Measurements from ENCODE around the gene PRKAA2.

Gene PRKAA2

DNA sequence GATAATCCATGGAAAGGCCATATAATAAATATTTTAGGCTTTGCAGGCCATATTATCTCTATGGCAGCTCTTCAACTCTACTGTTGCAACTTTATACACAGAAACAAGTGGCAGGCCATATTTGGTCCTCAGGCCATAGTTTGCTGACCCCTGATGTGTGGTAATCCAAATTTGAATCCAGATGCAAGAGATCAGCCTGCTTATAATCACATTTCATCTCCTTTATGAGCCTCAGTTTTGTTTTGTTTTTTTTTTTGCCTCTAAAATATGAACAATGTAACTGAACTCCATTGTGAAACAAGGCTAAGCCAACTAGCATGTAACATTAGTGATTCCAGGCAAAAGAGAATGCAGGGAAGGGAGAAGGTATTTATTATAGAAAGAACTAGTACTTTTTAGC, 81.6 kb downstream of the PRKAA2 start:
- no peak for DNase-seq

DNA sequence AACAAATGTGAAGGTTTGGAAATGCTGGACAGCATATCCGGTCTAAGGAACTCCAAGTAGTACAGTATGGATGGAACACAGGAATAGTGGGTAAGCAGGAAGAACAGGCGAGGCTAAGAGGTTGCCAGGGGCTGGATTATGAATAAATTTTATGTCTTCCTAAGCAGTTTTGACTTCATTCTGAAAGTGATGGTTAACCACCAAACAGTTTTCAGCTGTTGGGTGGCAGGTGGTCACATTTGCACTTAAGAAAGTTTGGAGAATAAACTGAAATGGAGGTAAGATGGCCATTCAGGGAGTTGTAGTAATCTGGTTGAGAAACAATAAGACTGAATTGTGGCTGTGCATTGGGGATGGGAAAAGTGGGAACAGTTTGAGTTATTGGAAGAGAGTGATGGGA, 83.8 kb downstream of the PRKAA2 start:
- DNase-seq: no peak

DNA sequence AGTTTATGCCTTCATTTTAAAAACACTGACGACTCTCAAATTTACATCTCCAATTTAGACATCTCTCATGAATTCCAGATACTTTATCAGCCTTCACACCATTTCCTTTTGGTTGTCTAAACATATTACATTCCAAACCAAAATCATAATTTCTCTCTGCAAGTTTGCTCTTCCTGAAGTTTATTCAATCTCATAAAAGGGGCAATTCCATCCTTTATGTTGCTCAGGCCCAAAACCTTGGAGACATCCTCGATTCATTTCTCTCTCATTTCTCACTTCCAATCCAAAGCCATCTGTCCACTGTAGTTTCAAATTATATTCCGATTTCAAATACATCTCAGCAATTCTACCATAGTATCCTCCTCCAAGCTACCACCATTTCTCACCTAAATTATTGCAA, 100.1 kb downstream of the PRKAA2 start:
- no peak for DNase-seq

GRCh38 chr1:56754708-56755479, 109.8 kb downstream of the PRKAA2 start:
- no peak for DNase-seq

DNA sequence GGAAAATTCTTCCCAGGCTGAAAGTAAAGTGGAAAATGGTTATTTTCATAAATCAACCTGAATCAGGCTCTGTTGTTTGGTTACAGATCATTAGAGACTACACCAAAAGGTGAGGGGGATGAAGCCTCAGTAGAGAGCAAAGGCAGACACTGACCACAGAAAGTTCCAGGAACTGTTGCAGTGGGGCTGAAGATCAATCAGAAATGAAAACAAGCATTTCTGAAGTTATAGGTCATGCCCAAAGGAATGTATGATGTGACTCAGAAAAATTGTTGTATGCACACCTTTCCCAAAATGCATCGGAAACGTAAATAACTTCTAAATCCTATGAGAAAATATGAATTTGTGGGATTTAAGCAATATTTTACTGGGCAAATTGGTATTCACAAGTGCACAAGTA, 110.8 kb downstream of the PRKAA2 start:
- DNase-seq: no peak

DNA sequence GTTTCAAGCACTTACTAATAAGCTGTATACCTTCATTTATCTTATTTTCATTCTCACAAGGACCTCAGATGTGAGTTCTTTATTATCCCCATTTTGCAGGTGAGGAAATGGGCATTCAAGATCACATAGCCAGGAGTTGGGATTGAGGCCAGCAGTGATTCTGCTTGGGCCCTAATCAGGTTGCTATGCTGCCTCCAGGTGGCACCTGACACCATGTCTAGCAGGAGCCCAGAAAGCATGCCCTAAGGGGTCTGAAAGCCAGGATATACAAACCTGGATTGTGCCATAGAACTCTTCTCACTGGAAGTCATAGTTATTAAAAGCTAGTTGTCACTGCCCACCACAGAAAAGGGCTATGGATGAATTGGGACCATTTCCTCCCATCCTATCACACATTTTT, 113.0 kb downstream of the PRKAA2 start:
- peak; percentile 56 for DNase-seq

GRCh38 chr1:56758794-56759193, 113.7 kb downstream of the PRKAA2 start:
- no peak for DNase-seq

Data from COR-L47 (cell line).